Mesenteric fat pad (tissue), 1 donor: ENCODE results near the gene TMEM106B. TPM values are rescaled to one million over a fixed set of nuclear protein-coding genes. Genes with fewer than 3 reads are reported as not detected.

ENCODE experiments used
- DNase-seq: peaks from one replicate; pipeline ENCODE4 v3.0.0-alpha.2; 2020; ENCODE audit warnings: low spot score
- total RNA-seq: library from RNA; stranded (reverse); fragmentation: NEBNext Ultra II Directional; extraction: Animal tissue kit (Norgen Biotek cat#: 25700); gene quantifications from one replicate; pipeline ENCODE4 v1.2.1, GENCODE V29; 2021
- donor health status: DM: yes; HTN: yes; CAD: no.

Gene TMEM106B
- total RNA-seq, 1 donor from 2014 or later, result 35.4 TPM

GRCh38 chr7:12226756-12227155, 15.7 kb downstream of the TMEM106B start:
- no peak for DNase-seq

- no peak for DNase-seq
Measured at GRCh38 chr7:12228024-12228423, 16.9 kb downstream of the TMEM106B start.

GRCh38 chr7:12229046-12229445, 18.0 kb downstream of the TMEM106B start:
- no peak for DNase-seq

GRCh38 chr7:12231097-12231496, 20.0 kb downstream of the TMEM106B start:
- no peak for DNase-seq

GRCh38 chr7:12233175-12233574, 22.1 kb downstream of the TMEM106B start:
- no peak for DNase-seq

GRCh38 chr7:12234334-12234865, 23.3 kb downstream of the TMEM106B start:
- DNase-seq, result no peak

GRCh38 chr7:12235970-12236369, 24.9 kb downstream of the TMEM106B start:
- no peak for DNase-seq

GRCh38 chr7:12237007-12237406, 25.9 kb downstream of the TMEM106B start:
- no peak for DNase-seq

GRCh38 chr7:12239806-12240205, 28.7 kb downstream of the TMEM106B start:
- no peak for DNase-seq

GRCh38 chr7:12244129-12244528, 33.0 kb downstream of the TMEM106B start:
- DNase-seq, result no peak

- DNase-seq, result no peak
Measured at GRCh38 chr7:12244694-12245093, 33.6 kb downstream of the TMEM106B start.

- no peak for DNase-seq
Measured at GRCh38 chr7:12249706-12250105, 38.6 kb downstream of the TMEM106B start.

GRCh38 chr7:12250232-12250631, 39.1 kb downstream of the TMEM106B start:
- DNase-seq, result no peak

- DNase-seq, result no peak
Measured at GRCh38 chr7:12256090-12256489, 45.0 kb downstream of the TMEM106B start.

GRCh38 chr7:12257582-12257981, 46.5 kb downstream of the TMEM106B start:
- no peak for DNase-seq

GRCh38 chr7:12258074-12258473, 47.0 kb downstream of the TMEM106B start:
- DNase-seq, result no peak

- DNase-seq, result no peak
Measured at GRCh38 chr7:12267542-12267941, 56.4 kb downstream of the TMEM106B start.

- DNase-seq, result no peak
Measured at GRCh38 chr7:12269100-12269895, 58.2 kb downstream of the TMEM106B start.

- no peak for DNase-seq
Measured at GRCh38 chr7:12281038-12281437, 69.9 kb downstream of the TMEM106B start.

- no peak for DNase-seq
Measured at GRCh38 chr7:12287901-12288300, 76.8 kb downstream of the TMEM106B start.

GRCh38 chr7:12289996-12290395, 78.9 kb downstream of the TMEM106B start:
- DNase-seq, result no peak

- no peak for DNase-seq
Measured at GRCh38 chr7:12290761-12291160, 79.7 kb downstream of the TMEM106B start.

- no peak for DNase-seq
Measured at GRCh38 chr7:12291870-12292269, 80.8 kb downstream of the TMEM106B start.
